GM21526 (cell line): ENCODE results near the gene PEX10.

Experiments used
- ATAC-seq: cut with Tn5 transposase; IDR thresholded peaks from one replicate; pipeline ENCODE4 v1.9.1; 2021; ENCODE audit warnings: moderate library complexity; ENCODE audit not compliant: unreplicated experiment, low FRiP score

Gene PEX10

GRCh38 chr1:2407166-2407990 lies 5.0 kb downstream of the PEX10 start:
- ATAC-seq: no peak

GRCh38 chr1:2406451-2407041 lies 5.8 kb downstream of the PEX10 start:
- no peak for ATAC-seq

GRCh38 chr1:2405588-2406295 lies 6.6 kb downstream of the PEX10 start:
- ATAC-seq: no peak

GRCh38 chr1:2404890-2405511 lies 7.4 kb downstream of the PEX10 start:
- ATAC-seq: no peak

- ATAC-seq: no peak
These were observed 8.0 kb downstream of the PEX10 start for GRCh38 chr1:2404142-2404889.

- no peak for ATAC-seq
These were observed 9.1 kb downstream of the PEX10 start for GRCh38 chr1:2403273-2403672.

GRCh38 chr1:2402420-2402819 lies 9.9 kb downstream of the PEX10 start:
- ATAC-seq: no peak

GRCh38 chr1:2400950-2401649 lies 11.3 kb downstream of the PEX10 start:
- no peak for ATAC-seq

- ATAC-seq: no peak
These were observed 11.8 kb downstream of the PEX10 start for GRCh38 chr1:2400576-2400909.

- no peak for ATAC-seq
These were observed 12.3 kb downstream of the PEX10 start for GRCh38 chr1:2399890-2400575.

- ATAC-seq: no peak
These were observed 13.5 kb downstream of the PEX10 start for GRCh38 chr1:2398871-2399270.

- ATAC-seq: no peak
These were observed 15.2 kb downstream of the PEX10 start for GRCh38 chr1:2397007-2397679.

- no peak for ATAC-seq
These were observed 15.9 kb downstream of the PEX10 start for GRCh38 chr1:2396476-2396875.

- ATAC-seq: no peak
These were observed 16.3 kb downstream of the PEX10 start for GRCh38 chr1:2396059-2396458.

GRCh38 chr1:2395245-2395644 lies 17.1 kb downstream of the PEX10 start:
- no peak for ATAC-seq

- no peak for ATAC-seq
These were observed 17.6 kb downstream of the PEX10 start for GRCh38 chr1:2394761-2395160.

- no peak for ATAC-seq
These were observed 18.1 kb downstream of the PEX10 start for GRCh38 chr1:2394220-2394619.

- no peak for ATAC-seq
These were observed 18.9 kb downstream of the PEX10 start for GRCh38 chr1:2393471-2393877.

GRCh38 chr1:2392686-2393085 lies 19.7 kb downstream of the PEX10 start:
- ATAC-seq: no peak
